IPS-18c (cell line): Measurements from ENCODE around the gene PIF1.
"Not testable (repeated sequence)": the region's sequence is repeated elsewhere in the genome, so short reads cannot be mapped to it uniquely, and the experiment has no call there.

Experiments
- H3K4me3 ChIP-seq: 2 replicates; pipeline ENCODE4 v1.7.0; 2013; ENCODE audit warnings: low read depth, mild to moderate bottlenecking, low read length, moderate library complexity; ENCODE audit not compliant: insufficient read depth
- H3K9me3 ChIP-seq: one replicate; pipeline ENCODE4 v1.6.1; 2013; ENCODE audit warnings: mild to moderate bottlenecking, low read length, moderate library complexity; ENCODE audit not compliant: control insufficient read depth, insufficient read depth

PIF1 gene

GRCh38 chr15:64833690-64834089 lies 8.2 kb upstream of the PIF1 start:
- H3K4me3 ChIP-seq = no peak overlapping the region
- no peaks in the 10 kb centered on the region for H3K9me3 ChIP-seq

DNA sequence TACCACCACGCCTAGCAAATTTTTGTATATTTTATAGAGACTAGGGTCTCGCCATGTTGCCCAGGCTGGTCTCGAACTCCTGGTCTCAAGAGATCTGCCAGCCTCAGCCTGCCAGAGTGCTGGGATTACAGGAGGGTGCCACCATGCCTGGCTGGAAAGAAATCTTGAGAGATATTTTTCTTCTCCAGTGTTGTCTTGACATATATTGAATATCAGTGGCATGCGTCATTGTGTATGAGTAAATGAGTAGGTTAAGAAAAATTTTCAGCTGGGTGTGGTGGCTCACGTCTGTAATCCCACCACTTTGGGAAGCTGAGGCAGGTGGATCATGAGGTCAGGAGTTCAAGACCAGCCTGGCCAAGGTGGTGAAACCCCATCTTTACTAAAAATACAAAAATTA lies 3.5 kb upstream of the PIF1 start:
- Histone ChIP-seq H3K9me3 (no peaks in the 10 kb centered on the region), H3K4me3 (no peak overlapping the region)

GRCh38 chr15:64824929-64825430 lies 467 bp downstream of the PIF1 start:
- no peaks in the 10 kb centered on the region for H3K9me3 ChIP-seq
- peak overlapping the region; percentile 71 for H3K4me3 ChIP-seq

GRCh38 chr15:64816452-64816851 lies 9.0 kb downstream of the PIF1 start:
- no peak overlapping the region for H3K4me3 ChIP-seq
- peaks cover 2% of the 10 kb centered on the region for H3K9me3 ChIP-seq

DNA sequence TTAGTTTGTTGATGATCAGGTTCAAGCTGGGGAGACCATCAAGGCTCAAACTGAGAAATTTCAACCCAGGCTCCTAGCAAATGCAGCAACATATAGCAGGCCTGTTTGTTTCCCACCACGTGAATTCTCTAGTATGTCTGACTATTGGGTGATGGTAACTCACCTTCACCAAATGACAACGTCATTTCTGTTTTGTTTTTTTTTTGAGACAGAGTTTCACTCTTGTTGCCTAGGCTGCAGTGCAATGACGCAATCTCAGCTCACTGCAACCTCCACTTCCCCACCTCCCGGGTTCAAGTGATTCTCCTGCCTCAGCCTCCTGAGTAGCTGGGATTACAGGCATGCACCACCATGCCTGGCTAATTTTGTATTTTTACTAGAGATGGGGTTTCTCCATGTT lies 10.5 kb downstream of the PIF1 start:
- not testable (repeated sequence) for H3K4me3 ChIP-seq, H3K9me3 ChIP-seq

- H3K4me3 ChIP-seq, H3K9me3 ChIP-seq: not testable (repeated sequence)
Measured at GRCh38 chr15:64814283-64814682, 11.2 kb downstream of the PIF1 start.

DNA sequence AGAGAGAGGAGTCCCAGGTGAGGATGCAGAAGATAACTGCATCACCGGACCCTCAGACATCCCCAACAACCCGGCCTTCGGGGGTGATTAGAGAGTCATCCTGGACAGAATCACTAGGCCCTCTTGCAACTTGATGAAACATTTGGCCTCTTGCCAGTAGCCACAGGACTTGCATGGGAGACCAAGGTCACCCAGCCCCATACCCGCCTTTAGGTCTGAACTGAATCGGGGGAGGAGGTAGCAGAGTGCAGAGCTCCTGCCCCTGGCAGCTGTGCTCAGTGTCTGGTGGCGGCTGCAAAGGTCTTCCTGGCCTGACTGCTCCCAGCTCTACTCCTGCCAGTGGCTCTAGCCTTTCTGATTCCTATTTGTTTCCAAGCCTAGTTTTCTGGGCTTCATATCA lies 12.4 kb downstream of the PIF1 start:
- H3K4me3 ChIP-seq = no peak overlapping the region
- H3K9me3 ChIP-seq = peaks cover 2% of the 10 kb centered on the region

DNA sequence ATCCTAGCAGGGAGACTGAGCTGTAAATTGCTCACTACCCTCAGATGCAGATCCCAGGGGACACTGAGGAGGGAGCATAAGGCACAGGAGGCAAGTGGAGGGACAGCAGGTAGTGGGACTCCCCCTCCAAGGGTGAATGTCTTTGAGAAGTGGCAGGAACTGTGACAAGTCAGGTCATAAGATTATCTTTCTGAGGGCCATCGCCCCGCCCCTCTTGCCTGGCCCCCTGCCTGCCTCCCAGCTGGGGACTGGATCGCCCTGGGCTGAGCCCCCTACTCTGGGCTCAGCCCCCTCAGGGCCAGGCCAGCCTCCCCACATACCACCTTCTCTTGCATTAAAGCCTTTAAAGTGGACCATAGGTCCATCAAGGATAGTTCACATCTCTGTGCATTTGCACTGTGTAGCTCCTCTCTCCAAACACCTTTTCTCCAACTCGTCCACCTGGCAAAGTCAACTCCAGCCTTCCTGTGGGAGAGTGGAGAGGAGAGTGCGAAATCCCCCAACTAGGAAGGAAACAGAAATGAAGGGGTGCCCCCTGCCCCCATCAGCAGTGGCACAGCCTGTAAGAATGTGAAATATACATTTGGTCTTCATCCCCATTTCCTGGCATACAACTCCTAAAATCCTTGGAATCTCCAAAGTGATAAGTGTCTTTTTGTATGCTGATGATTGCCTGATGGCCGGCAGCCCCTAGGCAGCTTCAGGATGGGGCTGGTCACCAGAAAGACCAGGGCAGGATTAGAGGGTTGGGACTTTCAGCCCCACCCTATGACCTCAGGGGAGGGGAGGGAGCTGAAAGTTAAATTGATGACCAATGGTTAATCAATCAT lies 14.7 kb downstream of the PIF1 start:
- H3K9me3 ChIP-seq = peaks cover 2% of the 10 kb centered on the region
- H3K4me3 ChIP-seq = peak overlapping the region; percentile 16

- Histone ChIP-seq H3K4me3 (peak overlapping the region; percentile 2; the same call in 1 of the 2 replicates), H3K9me3 (peaks cover 2% of the 10 kb centered on the region)
Measured at GRCh38 chr15:64809649-64810496, 15.6 kb downstream of the PIF1 start.

DNA sequence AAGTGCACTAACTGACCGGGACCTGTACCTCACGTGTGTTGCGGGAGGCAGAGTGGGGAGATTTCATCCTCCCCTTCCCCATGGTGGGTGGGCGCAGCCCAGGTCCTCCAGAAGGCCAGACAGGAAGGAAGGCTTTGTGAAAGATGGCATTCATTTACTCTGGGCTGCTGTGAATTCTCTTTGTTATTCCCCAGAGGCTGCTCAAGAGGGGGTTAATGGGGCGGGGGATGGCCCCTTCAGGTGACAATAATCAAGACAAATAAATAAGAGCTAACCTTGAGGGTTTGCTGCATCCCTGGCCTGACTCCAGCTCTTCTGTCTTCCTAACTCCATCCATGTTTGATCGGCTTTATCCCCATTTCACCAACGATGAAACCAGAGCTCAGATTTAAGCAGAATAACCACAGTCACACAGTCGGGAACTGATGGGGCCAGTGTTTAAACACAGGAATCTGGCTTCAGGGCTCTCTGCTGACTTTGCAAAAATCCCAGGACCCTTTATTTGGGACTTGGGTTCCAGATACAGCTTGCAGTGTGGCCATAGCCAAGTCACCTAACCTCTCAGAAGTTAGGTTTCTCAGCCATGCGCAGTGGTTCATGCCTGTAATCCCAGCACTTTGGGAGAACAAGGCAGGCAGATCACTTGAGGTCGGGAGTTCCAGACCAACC lies 16.5 kb downstream of the PIF1 start:
- Histone ChIP-seq H3K9me3 (no peaks in the 10 kb centered on the region), H3K4me3 (no peak overlapping the region)

GRCh38 chr15:64807751-64808222 lies 17.7 kb downstream of the PIF1 start:
- Histone ChIP-seq H3K4me3 (peak overlapping the region; percentile 15; the same call in 1 of the 2 replicates), H3K9me3 (no peaks in the 10 kb centered on the region)

DNA sequence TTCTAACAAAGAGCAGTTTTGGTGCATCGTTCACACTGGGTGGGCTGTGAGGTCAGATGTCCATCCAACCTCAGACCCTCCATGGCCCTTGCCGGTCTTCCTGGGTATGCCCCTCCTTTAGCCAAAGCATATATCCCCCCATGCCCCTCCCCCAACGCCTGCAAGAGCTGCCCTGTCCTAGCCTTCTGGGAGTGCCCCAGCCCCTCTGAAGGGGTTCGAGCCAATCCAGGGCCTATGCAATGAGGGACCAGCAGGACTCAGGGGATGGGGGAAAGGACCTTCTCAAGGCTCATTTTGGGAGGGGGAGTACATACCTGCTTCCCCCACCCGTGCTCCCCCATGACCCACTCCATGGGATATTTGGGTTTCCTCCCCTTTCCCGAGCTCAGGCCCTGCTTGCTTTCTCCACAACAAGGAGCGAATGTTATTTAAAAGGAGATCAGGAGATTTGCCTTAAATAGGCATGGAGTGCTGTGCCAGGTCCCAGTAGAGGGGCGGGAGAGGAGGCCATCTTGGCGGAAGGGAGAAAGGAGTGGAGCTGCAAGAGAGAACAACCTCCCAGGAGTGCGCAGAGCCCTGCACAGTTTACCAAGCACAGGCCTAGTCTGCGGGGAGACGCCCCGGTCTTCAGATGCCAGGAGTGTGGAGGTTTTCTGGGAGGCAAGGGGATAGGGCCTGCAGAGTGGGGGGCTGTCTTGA lies 18.2 kb downstream of the PIF1 start:
- H3K9me3 ChIP-seq = no peaks in the 10 kb centered on the region
- peak overlapping the region; percentile 15 for H3K4me3 ChIP-seq

GRCh38 chr15:64806509-64806908 lies 18.9 kb downstream of the PIF1 start:
- H3K9me3 ChIP-seq = no peaks in the 10 kb centered on the region
- no peak overlapping the region for H3K4me3 ChIP-seq

DNA sequence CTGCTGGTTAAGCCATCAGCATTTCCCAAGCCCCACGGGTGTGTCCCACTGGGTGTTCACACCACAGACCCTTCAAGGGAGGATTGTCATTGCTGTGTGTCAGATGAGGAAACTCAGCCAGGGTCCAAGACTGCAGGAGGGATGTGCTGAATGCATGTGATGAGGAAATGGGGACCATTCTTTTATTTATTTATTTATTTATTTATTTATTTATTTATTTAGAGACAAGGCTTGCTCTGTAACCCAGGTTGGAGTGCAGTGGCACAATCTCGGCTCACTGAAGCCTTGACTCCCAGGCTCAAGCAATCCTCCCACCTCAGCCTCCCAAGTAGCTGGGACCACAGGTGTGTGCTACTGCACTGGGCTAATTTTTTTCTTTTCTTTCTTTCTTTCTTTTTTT lies 20.8 kb downstream of the PIF1 start:
- peaks cover 8% of the 10 kb centered on the region for H3K9me3 ChIP-seq
- no peak overlapping the region for H3K4me3 ChIP-seq

- no peak overlapping the region for H3K4me3 ChIP-seq
- peaks cover 8% of the 10 kb centered on the region for H3K9me3 ChIP-seq
Measured at GRCh38 chr15:64803526-64803925, 21.9 kb downstream of the PIF1 start.

DNA sequence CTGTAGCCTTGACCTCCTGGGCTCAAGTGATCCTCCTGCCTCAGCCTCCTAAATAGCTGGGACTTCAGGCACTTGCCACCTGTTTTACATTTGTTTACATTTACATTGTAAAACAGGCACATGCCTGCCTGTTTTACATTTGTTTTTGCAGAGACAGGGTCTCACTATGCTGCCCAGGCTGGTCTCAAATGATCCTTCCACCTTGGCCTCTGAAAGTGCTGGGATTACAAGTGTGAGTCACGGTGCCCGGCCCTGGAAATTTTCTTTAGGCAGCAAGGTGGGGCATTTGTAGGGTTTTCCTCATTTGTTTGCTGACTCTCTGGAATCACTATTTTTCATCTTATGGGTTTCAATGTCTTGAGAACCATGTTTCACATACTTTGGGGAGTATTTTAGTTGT lies 25.0 kb downstream of the PIF1 start:
- H3K9me3 ChIP-seq = peaks cover 8% of the 10 kb centered on the region

GRCh38 chr15:64798905-64799304 lies 26.5 kb downstream of the PIF1 start:
- not testable (repeated sequence) for H3K9me3 ChIP-seq, H3K4me3 ChIP-seq

More for the DNA sequence above, 25.0 kb downstream of the PIF1 start:
- H3K4me3 ChIP-seq = no peak overlapping the region
